Thyroid gland (tissue), 4 donors: ENCODE measurements around the gene SPATA2L. TPM values are rescaled to one million over a fixed set of nuclear protein-coding genes. Genes with fewer than 3 reads are reported as not detected.
A peak's percentile ranks its signal among the peaks of the same experiment; 100 is the strongest.

ENCODE experiments used
- DNase-seq, 2 donors: peaks; one replicate each; pipeline ENCODE4 v3.0.0-alpha.2; 2019
- H3K27ac ChIP-seq, 3 donors: fragments of 200-600 bp; sonication (generic); 1 replicate in 2 of 3; 2 replicates in 1 of 3; pipeline ENCODE4 v1.5.1; 2016 to 2019; ENCODE audit warnings: mild to moderate bottlenecking in 1 of 3, moderate library complexity in 1 of 3
- H3K27me3 ChIP-seq: fragments of 200-600 bp; sonication (generic); one replicate; pipeline ENCODE4 v1.5.1; 2019
- H3K36me3 ChIP-seq, 2 donors: fragments of 200-600 bp; sonication (generic); one replicate each; pipeline ENCODE4 v1.5.1; 2016 to 2019
- H3K4me1 ChIP-seq, 2 donors: fragments of 200-600 bp; sonication (generic); one replicate each; pipeline ENCODE4 v1.5.1; 2017 to 2019
- H3K4me3 ChIP-seq, 3 donors: fragments of 200-600 bp; sonication (generic); replicated peaks in 1 of 3; 1 replicate in 2 of 3; 2 replicates in 1 of 3; pipeline ENCODE4 v1.5.1; 2016; ENCODE audit warnings: mild to moderate bottlenecking in 1 of 3
- H3K9me3 ChIP-seq: fragments of 200-600 bp; sonication (generic); one replicate; pipeline ENCODE4 v1.5.1; 2017
- POLR2A ChIP-seq, 2 donors: fragments of 450-650 bp; IDR thresholded peaks; one replicate each; pipeline ENCODE4 v1.6.1; 2017; ENCODE audit warnings: antibody characterized with exemption in 2 of 2, mild to moderate bottlenecking in 2 of 2, moderate library complexity in 1 of 2
- WGBS, 2 donors: methylation state at CpG; one replicate each; pipeline ENCODE4 v1.1.5; 2017; 5-methylcytosine and 5-hydroxymethylcytosine counted together
- intact Hi-C: fragments of 100-400 bp; cut with DNase I; formaldehyde crosslinking; loops from one replicate; pipeline ENCODE4 v1.15.1; 2023
- total RNA-seq, 4 donors: library from RNA; depleted of rRNA; stranded (reverse); fragments of >200 nt; gene quantifications; one replicate each; pipeline ENCODE4 v1.2.3, GENCODE V29; 2016
- TF ChIP-seq, protein P1 (sequence below), 6 experiments: fragments of 200-600 bp in 3 of 6; fragments of 450-650 bp in 3 of 6; sonication (generic) in 3 of 6; IDR thresholded peaks; one replicate each; pipeline ENCODE4 v1.5.1; 2016 to 2019; ENCODE audit warnings: antibody characterized with exemption in 6 of 6, mild to moderate bottlenecking in 2 of 6, inconsistent platforms in 1 of 6, moderate library complexity in 1 of 6

Gene SPATA2L
- total RNA-seq, 4 donors from 2014 or later: 22.4 to 31.9 (median 27.7) TPM

DNA sequence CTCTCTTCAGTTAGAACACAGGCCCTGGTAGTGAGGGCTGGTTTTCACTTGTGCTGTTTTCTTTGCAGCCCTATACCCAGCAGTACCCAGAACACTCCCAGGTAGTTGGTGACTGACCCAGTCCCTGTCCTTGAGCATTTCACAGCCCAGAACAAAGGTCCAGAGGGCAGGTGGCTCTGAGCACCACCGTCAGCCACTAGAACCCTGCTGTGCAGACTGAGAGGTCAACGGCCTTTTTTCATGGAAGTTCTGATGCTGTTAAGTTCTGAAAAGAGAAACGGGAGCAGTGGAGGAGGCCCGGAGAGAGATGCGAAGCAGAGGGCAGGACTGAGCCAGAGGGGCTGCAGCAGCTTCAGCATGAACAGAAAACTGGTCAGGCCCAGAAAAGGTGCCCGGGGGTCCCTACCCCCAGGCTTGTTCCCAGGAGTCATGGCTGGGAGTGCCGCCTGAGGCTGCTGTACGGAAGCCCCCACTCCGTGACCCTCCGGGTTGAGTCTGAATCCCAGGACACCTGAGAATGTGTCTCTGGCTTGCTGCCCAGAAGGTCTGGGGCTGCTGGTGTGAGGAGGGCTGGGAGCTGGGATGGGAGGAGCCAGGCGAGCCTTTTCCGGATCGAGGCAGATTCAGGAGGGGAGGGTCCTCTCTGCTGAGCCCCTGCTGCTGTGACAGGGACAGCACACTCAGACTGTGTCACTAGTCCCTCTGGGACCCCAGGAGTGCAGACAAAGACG is 28.5 kb upstream of the SPATA2L start:
- intact Hi-C loops: no loop called here
- Histone ChIP-seq H3K36me3 (peaks cover 64 to 66% of the 10 kb centered on the region in 2 donors), H3K27me3 (no peaks in the 10 kb centered on the region), H3K27ac (no peak overlapping the region), H3K4me1 (no peaks in the 10 kb centered on the region), H3K9me3 (no peaks in the 10 kb centered on the region), H3K4me3 (no peak overlapping the region)
- TF ChIP-seq, protein P1, sequence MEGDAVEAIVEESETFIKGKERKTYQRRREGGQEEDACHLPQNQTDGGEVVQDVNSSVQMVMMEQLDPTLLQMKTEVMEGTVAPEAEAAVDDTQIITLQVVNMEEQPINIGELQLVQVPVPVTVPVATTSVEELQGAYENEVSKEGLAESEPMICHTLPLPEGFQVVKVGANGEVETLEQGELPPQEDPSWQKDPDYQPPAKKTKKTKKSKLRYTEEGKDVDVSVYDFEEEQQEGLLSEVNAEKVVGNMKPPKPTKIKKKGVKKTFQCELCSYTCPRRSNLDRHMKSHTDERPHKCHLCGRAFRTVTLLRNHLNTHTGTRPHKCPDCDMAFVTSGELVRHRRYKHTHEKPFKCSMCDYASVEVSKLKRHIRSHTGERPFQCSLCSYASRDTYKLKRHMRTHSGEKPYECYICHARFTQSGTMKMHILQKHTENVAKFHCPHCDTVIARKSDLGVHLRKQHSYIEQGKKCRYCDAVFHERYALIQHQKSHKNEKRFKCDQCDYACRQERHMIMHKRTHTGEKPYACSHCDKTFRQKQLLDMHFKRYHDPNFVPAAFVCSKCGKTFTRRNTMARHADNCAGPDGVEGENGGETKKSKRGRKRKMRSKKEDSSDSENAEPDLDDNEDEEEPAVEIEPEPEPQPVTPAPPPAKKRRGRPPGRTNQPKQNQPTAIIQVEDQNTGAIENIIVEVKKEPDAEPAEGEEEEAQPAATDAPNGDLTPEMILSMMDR (IDR thresholded peaks at IDR 0.05): no peak
- no peak for TF ChIP-seq POLR2A (IDR thresholded peaks at IDR 0.05)
- WGBS, 2 donors: 65 to 75% methylated on average over 9 to 13 of the region's 14 CpGs
- DNase-seq: no peak

DNA sequence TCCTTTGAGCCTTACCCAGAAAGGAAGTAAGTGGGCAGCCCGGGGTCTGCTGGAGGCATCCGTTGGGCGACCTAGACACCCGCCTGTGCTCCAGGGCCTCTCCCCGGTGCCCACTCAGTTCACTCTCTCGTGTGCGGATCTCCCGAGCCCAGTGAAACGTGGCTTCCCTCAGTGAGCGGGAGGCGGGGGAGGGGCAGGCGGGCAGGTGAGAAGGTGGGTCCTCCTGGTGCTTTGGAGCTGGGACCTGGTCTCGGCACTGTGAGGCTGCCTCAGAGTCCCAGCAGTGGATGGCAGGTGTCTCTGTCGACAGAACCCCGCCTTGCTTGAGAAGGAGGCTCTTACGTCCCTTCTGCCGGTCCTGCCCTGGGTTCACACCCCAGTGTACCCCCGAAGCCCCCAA is 27.8 kb upstream of the SPATA2L start:
- no peak for DNase-seq
- H3K9me3 ChIP-seq: no peaks in the 10 kb centered on the region
- no peak overlapping the region for H3K4me3 ChIP-seq
- peaks cover 0 to 2% of the 10 kb centered on the region in 2 donors for H3K4me1 ChIP-seq
- intact Hi-C loops: no loop called here
- no peaks in the 10 kb centered on the region for H3K27me3 ChIP-seq
- 87 to 90% methylated on average over 4 to 18 of the region's 18 CpGs for WGBS, 2 donors
- no peak overlapping the region for H3K27ac ChIP-seq
- H3K36me3 ChIP-seq: peaks cover 62% of the 10 kb centered on the region in 2 donors
- TF ChIP-seq, protein P1 (IDR thresholded peaks at IDR 0.05): no peak
- no peak for TF ChIP-seq POLR2A (IDR thresholded peaks at IDR 0.05)

DNA sequence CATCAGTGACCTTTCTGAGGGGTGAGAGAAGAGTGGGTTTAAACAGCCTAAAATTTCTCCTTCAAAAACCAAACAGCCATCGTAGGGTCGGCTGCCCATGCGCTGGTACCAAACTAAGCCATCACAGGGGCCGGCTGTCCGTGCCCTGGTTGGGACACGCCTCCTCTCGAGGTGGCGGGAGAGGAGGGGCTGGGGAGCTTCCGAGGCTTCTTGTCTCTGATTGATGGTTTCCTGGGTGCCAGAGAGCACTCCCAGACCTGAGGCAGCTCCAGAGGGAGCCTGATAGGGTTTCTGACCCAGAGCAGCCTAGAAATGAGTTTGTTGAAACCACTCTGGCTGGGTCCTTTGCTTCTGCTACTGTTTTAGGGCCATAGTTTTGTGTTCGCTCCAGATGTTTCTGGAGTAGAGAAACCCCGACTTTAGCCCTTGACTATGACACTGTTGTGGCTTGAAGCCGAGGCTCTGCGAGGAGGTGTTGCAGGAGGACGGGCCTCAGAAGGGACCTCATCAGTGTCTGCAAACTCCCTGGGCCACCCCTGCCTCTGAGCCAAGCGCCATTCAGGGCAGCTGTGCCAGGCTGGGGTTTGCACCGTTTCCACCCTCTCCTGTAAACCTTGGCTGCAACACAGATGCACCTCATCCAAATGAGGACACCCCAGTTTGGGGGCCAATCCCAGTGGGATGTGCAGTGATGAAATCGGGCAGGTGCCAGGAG is 26.1 kb upstream of the SPATA2L start:
- Histone ChIP-seq H3K4me3 (no peak overlapping the region), H3K36me3 (peaks cover 54 to 58% of the 10 kb centered on the region in 2 donors), H3K27me3 (no peaks in the 10 kb centered on the region), H3K9me3 (no peaks in the 10 kb centered on the region), H3K27ac (no peak overlapping the region), H3K4me1 (peaks cover 3 to 17% of the 10 kb centered on the region in 2 donors)
- no peak for DNase-seq
- intact Hi-C loops: no loop called here
- TF ChIP-seq, protein P1 (IDR thresholded peaks at IDR 0.05): no peak
- no peak for TF ChIP-seq POLR2A (IDR thresholded peaks at IDR 0.05)
- 86 to 92% methylated on average over 17 of the region's 17 CpGs for WGBS, 2 donors

DNA sequence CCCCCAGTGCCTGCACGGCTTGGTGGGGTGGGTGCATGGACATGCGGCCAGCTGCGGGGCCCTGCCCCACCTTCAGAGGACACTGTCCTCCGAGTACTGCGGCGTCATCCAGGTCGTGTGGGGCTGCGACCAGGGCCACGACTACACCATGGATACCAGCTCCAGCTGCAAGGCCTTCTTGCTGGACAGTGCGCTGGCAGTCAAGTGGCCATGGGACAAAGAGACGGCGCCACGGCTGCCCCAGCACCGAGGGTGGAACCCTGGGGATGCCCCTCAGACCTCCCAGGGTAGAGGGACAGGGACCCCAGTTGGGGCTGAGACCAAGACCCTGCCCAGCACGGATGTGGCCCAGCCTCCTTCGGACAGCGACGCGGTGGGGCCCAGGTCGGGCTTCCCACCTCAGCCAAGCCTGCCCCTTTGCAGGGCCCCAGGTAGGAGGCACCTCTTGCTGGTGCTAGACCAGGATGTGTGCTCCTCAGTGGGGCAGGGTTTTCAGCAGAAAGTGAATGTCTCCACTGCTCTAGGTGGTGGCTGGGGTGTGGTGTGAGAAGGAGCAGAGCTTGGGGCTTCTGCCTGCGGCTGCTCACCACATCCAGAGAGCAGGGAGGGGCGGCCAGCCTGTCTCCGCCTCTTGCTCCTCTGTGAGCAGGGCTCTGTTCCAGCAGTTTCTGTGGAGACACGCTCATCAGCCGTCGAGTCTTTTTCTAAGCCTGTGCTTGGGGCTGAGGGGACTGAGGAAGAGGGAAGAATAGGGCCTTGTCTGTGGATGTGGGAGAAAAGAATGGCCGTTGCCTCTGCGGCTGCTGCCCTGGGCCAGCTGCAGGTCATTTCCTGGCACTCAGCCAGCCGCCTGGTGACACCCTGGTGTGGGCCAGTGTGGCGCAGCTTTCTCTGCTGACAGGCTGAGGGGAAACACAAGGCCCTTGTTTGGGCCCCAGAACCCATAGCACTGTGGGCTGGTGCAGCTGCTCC is 22.1 kb upstream of the SPATA2L start:
- 75 to 87% methylated on average over 14 to 19 of the region's 30 CpGs for WGBS, 2 donors
- DNase-seq: peak in 1 of 2 donors; percentile 24
- H3K36me3 ChIP-seq: peaks cover 18 to 27% of the 10 kb centered on the region in 2 donors
- H3K27ac ChIP-seq: no peak overlapping the region
- H3K27me3 ChIP-seq: no peaks in the 10 kb centered on the region
- peaks cover 12 to 30% of the 10 kb centered on the region in 2 donors for H3K4me1 ChIP-seq
- H3K9me3 ChIP-seq: no peaks in the 10 kb centered on the region
- intact Hi-C loops: no loop called here
- no peak overlapping the region for H3K4me3 ChIP-seq
- TF ChIP-seq, protein P1 (IDR thresholded peaks at IDR 0.05): no peak
- no peak for TF ChIP-seq POLR2A (IDR thresholded peaks at IDR 0.05)
